ENCODE measurements around the gene STPG3.

- TF ChIP-seq, protein P1, sequence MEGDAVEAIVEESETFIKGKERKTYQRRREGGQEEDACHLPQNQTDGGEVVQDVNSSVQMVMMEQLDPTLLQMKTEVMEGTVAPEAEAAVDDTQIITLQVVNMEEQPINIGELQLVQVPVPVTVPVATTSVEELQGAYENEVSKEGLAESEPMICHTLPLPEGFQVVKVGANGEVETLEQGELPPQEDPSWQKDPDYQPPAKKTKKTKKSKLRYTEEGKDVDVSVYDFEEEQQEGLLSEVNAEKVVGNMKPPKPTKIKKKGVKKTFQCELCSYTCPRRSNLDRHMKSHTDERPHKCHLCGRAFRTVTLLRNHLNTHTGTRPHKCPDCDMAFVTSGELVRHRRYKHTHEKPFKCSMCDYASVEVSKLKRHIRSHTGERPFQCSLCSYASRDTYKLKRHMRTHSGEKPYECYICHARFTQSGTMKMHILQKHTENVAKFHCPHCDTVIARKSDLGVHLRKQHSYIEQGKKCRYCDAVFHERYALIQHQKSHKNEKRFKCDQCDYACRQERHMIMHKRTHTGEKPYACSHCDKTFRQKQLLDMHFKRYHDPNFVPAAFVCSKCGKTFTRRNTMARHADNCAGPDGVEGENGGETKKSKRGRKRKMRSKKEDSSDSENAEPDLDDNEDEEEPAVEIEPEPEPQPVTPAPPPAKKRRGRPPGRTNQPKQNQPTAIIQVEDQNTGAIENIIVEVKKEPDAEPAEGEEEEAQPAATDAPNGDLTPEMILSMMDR (IDR thresholded peaks at IDR 0.05) = no peak
- TF ChIP-seq POLR2A (IDR thresholded peaks at IDR 0.05) = no peak
Observed at GRCh38 chr9:137299203-137299565, 48.1 kb downstream of the STPG3 start.
